ENCODE results near the gene SPOCK3.
"Not testable (repeated sequence)": the region's sequence is repeated elsewhere in the genome, so short reads cannot be mapped to it uniquely, and the experiment has no call there.

Gene SPOCK3

DNA sequence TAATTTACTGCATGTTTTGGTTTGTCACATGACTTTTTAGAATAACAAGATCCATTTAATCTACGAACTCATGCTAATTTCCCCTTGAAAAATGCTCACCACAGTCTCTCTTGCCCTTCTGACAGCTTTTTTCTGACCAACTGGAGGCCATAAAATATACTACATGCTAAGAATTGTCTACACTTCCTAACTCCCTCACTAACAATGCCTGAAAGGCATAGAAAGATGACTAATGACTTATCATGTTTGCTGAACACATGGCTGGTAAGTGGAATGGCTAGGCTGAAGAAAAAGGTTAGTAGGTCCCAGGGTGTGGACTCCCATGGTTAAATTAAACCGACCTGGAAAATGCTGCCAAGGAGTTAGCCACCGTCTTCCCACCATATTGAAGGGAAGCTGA lies 309.9 kb downstream of the SPOCK3 start:
- DNase-seq, result no peak

DNA sequence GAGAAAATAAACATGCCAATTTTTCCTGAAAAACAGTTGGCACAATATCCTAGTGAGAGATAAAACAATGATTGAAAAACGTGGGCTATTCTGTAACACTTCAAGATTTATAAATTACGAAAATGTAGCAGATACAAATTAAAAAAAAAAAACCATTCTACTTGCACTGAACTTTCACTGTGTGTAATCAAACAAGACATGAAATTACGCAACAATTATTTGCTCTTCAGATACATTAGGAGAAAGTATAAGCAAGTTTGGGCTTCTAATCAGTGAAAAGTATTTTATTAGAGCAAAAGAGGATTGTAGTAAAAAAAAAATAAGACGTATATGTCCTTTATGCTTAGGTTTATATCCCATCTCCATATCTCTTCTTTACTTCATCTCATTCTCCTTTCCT lies 320.4 kb downstream of the SPOCK3 start:
- DNase-seq, result no peak

DNA sequence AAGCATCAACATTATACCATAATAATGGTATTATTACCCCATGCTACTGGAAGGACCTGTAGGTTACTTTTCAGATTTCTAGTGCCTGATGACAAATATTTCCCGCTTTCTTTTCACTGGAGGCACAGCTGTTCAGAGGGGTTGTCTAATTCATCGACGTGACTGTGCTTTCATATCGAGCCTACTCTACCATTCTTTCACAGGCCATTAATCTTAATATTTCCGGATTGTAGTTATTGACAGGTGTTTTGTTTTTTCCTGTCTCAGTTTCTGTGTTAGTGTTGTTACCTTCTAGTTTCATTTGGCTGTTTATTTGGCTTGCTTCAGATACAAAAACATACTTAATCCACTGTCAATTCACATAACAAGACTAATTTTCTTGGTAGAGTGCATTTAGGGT lies 330.9 kb downstream of the SPOCK3 start:
- DNase-seq, result no peak

DNA sequence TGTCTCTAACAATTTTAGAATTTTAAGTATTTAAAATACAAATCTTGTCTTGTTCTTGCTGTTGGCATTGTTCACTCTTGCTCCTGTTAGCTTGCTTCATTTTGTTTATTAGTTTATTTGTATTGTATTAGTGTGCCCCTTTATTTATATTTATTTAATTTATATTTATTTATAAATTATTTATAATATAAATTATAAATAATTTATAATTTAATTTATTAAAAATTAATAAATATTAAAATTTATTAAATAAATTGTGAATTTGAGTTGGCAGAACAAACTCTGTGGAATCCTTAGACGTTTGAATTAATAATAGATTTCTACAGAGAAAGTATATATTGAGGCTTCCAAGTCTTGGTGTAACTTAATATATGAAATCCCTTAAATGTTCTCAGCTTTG lies 331.4 kb downstream of the SPOCK3 start:
- DNase-seq, result no peak

DNA sequence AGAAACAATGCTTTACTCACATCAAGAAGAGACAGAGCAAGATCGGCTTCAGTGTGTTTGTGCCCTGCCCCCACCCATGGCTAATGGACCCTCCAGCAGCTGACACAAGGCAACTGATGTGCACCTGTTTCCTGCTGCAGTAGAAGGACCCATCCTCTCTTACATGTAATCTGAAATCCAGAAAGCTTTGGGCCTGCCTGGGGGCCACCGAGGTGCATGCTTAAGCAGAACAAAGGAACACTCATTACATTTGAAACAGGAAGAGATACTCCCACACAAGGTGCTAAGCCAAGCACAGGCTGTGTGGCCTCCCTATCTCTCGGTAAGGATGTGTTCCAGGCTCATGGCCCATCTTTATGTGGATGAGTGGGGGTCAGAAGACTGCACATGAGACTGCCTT lies 338.0 kb downstream of the SPOCK3 start:
- no peak for DNase-seq

DNA sequence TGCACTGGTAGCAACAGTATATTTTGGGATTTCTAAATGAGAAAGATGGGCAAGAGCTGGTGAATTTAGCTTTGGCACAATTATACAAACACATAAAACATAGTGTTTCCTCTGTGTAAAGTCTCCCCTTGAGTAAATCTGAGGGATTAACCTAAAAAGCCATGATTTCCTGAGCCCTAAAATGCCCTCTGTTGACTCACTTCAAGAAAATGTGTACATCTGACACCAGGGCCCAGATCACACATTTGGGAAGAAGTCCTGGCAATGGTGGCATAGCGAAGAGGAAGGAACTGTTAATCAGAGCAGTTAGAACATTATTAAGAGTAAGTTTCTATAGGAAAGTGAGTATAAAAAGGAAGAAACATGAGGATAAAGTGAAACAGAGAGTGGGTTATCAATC lies 338.5 kb downstream of the SPOCK3 start:
- no peak for DNase-seq

DNA sequence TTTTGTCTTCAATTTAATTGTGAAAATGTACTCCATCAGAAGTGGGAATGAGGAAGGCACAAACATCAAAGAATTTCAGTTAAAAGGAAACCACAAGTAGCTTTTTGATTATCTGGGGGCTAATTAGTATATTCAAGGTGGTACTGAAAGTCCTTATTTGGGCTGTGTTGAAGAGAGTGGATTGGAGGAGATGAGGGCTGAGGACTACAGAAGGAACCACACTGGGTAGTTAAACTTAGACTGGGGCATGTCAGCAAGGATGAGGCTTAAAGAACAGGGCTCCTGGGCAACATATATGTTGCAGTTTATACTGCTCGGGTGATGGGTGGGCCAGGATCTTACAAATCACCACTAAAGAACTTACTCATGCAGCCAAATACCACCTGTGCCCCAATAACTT lies 346.8 kb downstream of the SPOCK3 start:
- DNase-seq, result no peak

DNA sequence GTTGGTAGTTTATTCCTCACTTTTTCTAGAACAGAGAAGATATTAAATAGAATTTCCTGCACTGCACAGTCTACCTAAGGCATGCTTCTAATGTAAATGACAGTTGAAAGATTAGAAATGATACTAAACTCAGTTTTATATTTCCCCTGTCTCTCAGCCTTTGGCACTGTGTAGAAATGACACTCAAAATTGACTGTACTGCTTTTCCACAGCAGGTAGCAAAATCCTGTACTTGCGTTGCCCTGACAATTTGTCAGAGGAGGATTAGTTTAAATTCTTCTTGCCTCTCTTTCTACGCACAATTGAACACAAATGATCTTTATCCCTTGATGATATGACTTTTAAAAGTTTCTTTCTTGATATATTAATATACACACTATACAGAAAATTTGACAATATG lies 347.6 kb downstream of the SPOCK3 start:
- DNase-seq, result no peak

DNA sequence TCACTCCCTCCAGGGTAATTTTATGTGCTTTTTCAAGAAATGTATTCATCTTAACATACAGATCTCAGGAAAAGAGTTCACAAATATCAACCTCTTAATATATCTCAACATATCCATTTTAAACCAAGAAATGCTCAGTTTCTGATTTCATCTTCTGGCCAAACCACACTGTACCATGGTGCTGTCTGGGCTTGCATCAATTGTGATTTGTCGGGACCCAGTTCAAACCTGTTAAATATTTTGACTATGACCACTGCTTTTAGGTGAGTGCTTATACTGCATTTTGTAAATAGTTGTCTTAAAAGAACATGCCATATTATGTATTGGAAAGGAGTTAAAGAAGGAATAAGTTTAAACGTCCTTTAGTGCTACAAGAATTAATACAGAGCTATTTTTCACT lies 352.1 kb downstream of the SPOCK3 start:
- no peak for DNase-seq

DNA sequence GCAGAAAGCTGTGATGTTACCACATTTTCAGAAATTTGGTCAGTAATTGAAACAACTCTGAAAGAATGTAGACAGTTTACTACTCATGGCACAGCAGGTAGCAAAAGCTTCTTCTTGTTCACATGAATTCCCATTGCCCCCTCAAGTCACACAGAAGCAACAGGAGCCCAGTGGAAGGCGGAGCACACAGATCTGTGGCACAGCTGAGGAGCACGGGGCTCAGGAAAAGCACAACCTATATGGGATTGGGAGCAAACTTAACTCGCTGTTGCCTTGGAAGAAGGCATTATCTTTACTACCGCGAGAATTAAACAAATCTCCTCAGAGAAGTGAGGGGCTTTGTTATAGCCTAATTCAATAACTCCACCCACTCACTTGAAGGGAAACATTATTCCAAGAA lies 358.5 kb downstream of the SPOCK3 start:
- no peak for DNase-seq

DNA sequence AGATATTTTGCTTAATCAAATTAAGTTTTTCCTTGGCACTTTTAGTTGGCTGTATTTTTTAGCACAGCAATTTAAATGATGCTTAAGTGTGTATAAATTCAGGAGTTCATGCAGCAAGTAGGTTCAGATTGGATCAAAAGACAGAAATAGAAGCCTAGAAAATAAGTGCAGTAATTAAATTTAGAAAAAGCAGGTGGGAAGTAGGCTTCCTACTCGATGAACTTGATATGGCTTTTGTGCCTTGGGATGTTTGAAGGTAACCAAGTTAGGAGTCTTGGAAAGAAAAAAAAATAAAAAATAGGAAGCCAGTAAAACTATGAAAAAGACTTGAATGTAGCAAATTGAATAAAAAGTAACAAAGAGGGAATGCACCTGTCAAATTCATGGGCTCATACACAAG lies 372.3 kb downstream of the SPOCK3 start:
- DNase-seq, result no peak

DNA sequence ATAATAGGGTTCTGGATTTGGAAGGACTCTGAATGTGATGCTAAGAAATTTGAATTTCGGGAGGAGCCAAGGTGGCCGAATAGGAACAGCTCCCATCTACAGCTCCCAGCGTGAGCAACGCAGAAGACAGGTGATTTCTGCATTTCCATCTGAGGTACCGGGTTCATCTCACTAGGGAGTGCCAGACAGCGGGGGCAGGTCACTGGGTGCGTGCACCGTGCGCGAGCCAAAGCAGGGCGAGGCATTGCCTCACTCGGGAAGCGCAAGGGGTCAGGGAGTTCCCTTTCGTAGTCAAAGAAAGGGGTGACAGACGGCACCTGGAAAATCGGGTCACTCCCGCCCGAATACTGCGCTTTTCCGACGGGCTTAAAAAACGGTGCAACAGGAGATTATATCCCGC lies 383.9 kb downstream of the SPOCK3 start:
- DNase-seq, result not testable (repeated sequence)

DNA sequence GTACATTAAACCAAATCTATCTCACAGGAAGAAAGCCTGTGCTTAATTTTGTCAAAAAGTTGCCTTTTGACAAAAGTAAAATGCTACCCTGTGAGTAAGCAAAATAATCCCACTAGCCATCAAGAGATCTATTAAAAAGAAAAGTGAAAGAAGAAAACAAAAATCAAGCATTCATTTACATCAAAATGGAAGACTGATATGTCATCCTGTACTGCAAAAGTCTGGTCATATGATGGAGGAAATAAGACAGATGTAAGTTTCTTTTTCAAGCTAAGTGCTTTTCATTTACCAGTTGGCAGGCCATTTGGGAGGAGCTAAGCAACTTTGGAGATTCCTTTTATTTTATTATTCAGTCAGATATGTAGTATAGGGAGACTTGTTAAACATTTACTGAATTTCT lies 387.4 kb downstream of the SPOCK3 start:
- DNase-seq, result no peak

DNA sequence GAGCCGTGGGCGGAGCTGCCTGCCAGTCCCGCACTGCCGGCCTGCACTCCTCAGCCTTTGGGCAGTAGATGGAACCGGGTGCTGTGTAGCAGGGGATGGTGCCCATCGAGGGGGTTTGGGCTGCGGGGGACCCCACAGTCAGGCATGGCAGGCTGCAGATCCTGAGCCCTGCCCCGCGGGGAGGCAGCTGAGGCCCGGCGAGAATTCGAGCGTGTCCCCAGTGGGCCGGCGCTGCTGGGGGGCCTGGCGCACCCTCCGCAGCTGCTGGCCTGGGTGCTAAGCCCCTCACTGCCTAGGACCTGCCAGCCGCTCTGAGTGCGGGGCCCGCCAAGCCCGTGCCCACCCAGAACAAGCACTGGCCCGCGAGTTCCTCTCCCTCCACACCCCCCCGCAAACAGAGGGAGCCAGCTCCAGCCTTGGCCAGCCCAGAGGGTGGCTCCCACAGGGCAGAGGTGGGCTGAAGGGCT lies 391.5 kb downstream of the SPOCK3 start:
- DNase-seq, result no peak

DNA sequence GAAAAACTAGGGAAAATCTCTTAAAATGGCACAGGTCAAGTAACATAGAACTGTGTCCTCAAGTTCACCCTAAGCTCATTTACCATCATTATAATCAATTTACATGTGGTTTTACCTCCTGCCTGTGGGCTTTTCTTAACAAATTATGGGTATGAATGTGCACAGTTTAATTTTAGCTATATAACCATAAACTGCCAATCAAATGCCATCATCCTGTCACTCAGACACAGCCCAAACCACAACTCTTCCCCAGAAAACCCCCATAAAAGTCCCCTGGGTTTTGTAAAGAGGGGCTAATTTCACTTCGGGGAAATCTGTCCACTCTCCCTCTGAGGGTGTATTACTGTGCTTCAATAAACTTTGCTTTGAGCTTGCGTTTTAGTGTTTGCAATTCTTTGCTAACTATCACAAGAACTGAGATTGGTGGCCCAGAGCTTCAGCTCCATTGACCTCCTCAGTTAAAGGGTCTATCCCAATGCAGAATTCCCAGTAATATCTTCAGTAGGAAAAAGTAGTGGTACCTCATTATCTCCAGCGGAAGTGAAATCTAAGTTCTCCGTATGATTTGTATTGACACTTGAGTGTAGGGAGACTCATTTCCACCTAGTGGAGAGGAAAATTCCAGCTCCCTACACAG lies 394.6 kb downstream of the SPOCK3 start:
- DNase-seq, result no peak

DNA sequence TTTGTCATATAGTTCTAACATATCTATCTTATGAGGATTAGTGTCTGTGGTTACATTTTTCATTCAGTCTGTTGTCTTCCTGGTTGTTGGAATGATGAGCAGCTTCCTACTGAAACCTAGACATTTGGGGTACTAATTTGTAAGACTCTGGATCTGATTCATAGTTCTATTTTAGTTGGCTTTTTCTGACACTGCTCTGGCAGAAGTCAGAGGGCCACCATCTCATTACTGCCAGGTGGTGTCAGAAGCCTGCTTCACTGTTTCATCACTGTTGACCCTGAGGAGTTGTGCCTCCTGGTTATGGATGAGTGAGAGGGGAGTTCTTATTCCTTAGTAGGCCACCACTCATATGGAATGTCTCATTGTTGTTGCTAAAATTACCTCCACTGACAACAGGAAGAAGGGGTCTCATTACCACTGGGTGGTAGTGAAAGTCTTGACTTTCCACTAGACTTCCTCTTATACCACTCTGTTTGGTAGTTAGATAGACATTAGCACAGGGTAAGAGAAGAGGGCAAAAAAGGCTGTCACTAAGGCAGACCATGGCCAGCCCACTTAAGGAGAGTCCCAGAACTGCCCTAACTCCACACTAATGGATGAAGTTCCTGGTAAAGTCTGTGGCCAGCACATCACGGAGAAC lies 395.2 kb downstream of the SPOCK3 start:
- DNase-seq, result no peak

DNA sequence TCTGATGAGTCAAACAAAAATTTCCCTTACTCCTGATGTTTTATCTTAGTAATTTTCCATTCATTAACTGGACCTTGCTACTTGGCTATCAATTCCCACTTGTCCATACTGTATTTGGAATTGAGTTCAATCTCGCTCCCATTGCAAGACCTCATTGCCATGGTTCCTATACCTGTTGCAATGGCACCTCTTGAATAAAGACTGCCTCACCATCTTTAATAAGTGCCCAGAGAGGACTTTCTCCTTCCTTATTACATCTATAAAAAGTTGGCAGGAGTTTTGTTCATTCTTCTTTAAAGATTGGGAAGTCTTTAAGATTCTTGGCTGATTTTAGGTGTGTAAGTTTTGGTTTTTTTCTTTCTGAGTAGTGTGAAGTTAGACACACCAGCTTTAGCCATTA lies 397.4 kb downstream of the SPOCK3 start:
- DNase-seq, result no peak

DNA sequence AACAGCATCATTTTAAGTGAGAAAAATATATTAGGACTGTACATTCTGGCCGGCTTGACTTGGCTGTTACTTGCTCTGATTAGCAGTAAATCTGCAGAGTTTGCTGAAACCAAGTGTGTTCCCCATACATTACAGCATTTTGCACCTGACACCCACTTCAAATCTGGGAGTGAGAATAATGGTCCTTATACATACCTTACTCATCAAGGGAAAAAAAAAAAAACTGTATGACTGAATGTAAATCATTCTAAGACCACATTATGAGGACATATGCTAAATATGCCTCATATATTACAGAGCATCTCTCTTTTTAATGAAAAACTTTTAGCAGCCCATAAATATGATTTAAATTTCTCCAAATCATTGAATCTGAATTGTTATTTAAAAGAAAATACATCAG lies 406.7 kb downstream of the SPOCK3 start:
- no peak for DNase-seq

DNA sequence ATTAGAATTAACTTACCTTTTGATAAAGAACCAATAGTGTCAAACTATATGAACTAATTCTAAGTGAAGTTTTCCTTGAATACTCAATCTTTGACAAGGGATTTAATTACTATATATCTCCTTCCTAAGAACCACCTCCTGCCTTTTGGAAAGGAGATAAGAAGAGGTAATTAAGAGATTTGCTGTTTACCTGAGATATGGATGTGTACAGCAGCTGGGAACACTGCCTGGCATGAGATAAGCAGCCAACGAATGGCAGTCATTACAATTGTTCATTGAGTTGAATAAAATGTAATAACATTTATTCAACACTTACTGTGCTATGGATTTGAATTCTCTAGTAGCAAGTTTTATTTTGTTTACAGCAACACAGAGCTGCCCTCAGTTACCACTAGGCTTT lies 407.1 kb downstream of the SPOCK3 start:
- DNase-seq, result no peak

DNA sequence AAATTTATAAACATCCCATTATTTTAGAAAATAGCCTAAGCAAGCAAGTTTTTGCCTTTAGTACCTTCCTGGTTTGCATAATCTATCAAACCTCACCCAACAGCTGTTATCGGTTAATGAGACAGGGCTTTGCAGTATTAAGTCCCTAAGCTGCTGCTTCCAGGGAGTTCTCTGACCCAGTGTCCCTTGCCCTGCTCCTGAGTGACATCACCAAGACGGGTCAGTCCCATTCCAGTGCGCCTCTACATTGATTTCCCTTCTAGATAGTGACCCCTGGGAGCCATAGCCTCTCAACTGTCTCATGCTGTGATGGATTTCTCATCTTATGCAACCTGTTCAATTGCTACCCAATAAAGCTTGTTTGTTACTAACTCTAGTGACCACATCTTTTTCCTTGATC lies 410.4 kb downstream of the SPOCK3 start:
- no peak for DNase-seq

DNA sequence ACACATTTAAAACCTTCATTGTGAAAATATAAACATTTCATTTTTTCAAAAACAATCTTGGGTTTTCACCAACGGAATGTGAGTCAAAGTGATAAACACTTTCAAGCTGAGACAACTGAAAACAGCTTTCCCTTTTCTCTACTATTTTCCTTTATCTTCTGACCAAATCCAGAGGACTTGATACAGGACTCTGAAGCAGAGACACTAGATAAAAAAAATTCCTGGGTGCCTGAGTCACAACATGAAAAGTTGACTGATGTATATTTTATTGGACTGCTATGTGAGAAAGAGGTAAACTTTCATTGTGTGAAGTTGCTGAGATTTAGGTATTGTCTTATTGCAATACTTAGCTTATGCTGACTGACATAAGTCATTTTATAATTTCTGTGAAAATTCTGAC lies 411.2 kb downstream of the SPOCK3 start:
- DNase-seq, result no peak

DNA sequence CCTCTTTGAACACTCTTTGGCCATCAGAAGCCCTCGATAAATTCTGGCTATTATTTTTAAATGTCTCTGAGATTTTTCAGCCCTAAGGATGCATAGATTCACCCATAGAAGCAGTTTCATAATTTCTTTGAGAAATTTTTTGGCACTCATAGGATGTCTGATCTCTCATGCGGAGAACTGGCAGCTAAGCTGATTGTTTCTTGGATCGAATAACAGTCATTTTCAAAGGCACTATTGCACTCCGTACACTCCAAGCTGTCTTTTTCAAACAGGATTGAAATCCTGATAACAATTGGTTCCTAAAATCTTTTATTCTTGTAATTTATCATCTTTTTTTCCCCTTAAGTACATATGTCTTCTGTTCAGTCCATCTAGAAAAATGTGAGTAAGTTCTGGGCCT lies 411.9 kb downstream of the SPOCK3 start:
- DNase-seq, result no peak

DNA sequence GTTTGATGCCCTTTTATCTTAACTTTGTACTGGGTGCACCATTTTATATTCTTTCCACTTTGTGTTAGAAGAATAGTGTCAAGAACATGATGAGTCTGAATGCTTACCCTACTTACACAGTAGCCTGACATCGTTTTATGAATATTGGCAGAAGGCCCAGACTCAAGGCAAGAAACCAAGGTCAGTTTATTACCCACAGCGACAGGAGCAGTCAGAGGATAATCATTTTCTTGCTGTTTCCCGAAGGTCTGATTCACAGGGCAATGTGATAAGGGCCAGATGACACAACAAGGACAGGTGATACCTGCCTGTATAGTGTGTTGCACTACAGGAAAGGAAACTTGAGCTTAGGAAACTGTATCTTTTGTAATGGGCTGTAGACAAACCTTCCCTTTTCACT lies 417.4 kb downstream of the SPOCK3 start:
- DNase-seq, result no peak

DNA sequence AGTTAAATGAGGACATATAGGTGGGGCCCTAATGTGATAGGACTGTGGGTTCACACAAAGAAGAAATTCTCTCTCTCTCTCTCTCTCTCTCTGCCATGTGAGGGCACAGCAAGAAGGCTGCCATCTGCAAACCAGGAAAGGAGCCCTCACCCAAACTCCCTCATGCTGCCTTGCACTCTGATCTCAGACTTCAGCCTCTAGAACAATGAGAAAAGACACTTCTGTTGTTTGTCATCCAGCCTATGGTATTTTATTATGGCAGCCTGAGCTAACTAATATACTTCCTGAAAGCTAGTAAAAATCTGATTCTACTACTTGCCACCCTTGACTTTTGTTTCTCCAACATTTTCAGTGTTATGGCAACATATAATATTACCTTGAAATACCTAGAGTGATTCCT lies 425.9 kb downstream of the SPOCK3 start:
- no peak for DNase-seq

DNA sequence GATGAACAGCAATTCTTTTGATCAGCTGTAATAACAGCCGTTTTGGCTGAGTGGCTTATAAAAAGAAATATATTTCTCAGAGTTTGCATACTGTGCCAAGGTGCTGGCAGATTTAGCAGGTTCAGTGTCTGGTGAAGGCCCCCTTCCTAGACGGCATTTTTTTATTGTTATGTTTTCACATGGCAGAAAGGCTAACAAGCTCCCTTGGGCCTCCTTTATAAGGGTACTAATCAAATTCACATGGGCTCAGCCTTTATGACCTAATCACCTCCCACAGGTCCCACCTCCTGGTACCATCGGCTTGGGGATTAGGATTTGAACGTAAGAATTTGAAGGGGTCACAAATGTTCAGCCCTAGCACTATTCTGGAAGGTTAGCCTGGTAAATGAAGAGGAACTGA lies 431.9 kb downstream of the SPOCK3 start:
- DNase-seq, result no peak
